Measurements from ENCODE around the gene OSBPL2. TPM values are rescaled to one million over a fixed set of nuclear protein-coding genes. Genes with fewer than 3 reads are reported as not detected.

OSBPL2 gene
- total RNA-seq, 5 donors from 2014 or later (not counting 1 experiment from before 2014, with no cell fraction given), result 57.0 to 70.1 (median 63.0) TPM

DNA sequence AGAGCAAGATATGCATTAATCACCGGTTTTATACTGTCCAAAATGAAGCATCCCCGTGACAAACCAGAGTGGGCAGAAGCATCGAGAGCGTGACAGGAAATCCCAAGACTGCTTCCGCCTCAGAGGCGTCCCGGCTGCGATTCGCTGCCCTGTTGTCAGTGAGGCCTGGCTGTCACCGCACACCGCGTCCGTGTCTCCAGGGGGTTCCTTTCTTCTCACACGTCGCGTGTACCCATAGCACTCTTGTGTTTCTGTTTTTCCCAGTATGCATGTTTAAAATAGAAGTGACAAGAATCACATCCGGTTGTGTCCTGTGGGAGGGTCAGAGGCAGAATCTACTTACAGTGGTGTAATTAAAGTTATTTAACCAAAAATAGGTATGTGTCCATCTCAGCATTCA lies 56.2 kb downstream of the OSBPL2 start:
- no peak overlapping the region for H3K4me3 ChIP-seq (ENCODE audit: control insufficient read depth in 1 of 2, extremely low read depth in 1 of 2, low read length in 1 of 2)
- ATAC-seq (replicated peaks in 1 of 4) (no peak), DNase-seq (no peak)
- Mint-ChIP-seq H3K27me3 (no peaks in the 10 kb centered on the region), H3K9me3 (no peaks in the 10 kb centered on the region), H3K27ac (no peak overlapping the region), H3K4me3 (no peak overlapping the region), H3K4me1 (peaks cover 0 to 14% (median 6%) of the 10 kb centered on the region in 3 donors), H3K36me3 (peaks cover 26% of the 10 kb centered on the region)
- no peak overlapping the region for H3K27ac ChIP-seq (ENCODE audit: low read length)
- WGBS (ENCODE audit: insufficient coverage), result 94% methylated on average over 13 of the region's 17 CpGs
- CTCF ChIA-PET, result no interaction called here
- H3K27me3 ChIP-seq (replicated peaks in 1 of 2; ENCODE audit: control insufficient read depth in 2 of 2, extremely low read depth in 1 of 2, insufficient read depth in 2 of 2, low read length in 1 of 2), result no peaks in the 10 kb centered on the region
- H3K4me1 ChIP-seq (ENCODE audit: control insufficient read depth in 1 of 2, extremely low read depth in 1 of 2, insufficient read depth in 2 of 2, low read length in 2 of 2), result peaks cover 0 to 22% of the 10 kb centered on the region in 2 experiments
- peaks cover 8 to 35% of the 10 kb centered on the region in 2 donors for H3K36me3 ChIP-seq (ENCODE audit: control insufficient read depth in 2 of 2, extremely low read depth in 1 of 2, insufficient read depth in 1 of 2, low read length in 1 of 2)
- POLR2A ChIA-PET, result no interaction called here
- no peaks in the 10 kb centered on the region for H3K9me3 ChIP-seq

DNA sequence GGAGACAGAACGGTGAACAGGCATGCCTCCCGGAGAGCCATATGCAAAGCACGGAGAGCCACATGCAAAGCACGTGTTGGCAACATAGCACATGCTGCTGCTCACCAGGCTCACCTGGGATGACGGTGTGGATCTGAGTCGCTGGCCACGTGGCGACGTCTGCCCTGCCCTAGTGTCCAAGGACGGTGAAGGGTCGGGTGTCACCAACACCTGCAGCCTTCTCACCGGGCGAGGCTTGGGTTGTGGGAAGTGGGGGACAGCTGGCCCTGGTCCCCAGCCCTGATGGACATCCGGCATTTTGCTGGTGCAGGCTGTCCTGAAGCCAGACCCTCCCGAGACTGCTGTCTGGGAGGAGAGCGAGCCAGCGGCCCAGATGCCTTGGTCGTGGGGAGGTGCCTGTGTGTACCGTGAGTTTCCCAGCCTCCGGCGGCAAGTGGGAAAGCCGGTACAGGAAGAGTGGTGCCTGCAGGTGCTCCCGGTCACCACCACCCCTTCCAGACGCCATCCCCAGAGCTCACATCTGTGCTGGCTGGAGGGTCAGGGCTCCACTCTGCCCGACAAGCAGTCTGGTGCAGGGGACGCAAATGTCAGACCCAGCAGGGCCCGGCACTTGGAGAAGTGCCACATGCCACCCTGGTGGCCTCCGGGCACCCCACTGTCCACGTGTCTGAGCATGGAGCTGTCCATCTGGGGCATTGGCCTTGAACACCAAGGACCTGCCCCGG lies 58.6 kb downstream of the OSBPL2 start:
- Mint-ChIP-seq H3K27ac (no peak overlapping the region), H3K4me3 (no peak overlapping the region), H3K27me3 (no peaks in the 10 kb centered on the region), H3K9me3 (no peaks in the 10 kb centered on the region), H3K4me1 (peaks cover 10 to 16% (median 10%) of the 10 kb centered on the region in 3 donors), H3K36me3 (peaks cover 19% of the 10 kb centered on the region)
- CTCF ChIA-PET, result no interaction called here
- Histone ChIP-seq H3K36me3 (ENCODE audit: control insufficient read depth in 2 of 2, extremely low read depth in 1 of 2, insufficient read depth in 1 of 2, low read length in 1 of 2) (peaks cover 0 to 24% of the 10 kb centered on the region in 2 donors), H3K4me3 (ENCODE audit: control insufficient read depth in 1 of 2, extremely low read depth in 1 of 2, low read length in 1 of 2) (no peak overlapping the region), H3K4me1 (ENCODE audit: control insufficient read depth in 1 of 2, extremely low read depth in 1 of 2, insufficient read depth in 2 of 2, low read length in 2 of 2) (peaks cover 0 to 21% of the 10 kb centered on the region in 2 experiments), H3K27me3 (replicated peaks in 1 of 2; ENCODE audit: control insufficient read depth in 2 of 2, extremely low read depth in 1 of 2, insufficient read depth in 2 of 2, low read length in 1 of 2) (no peaks in the 10 kb centered on the region), H3K27ac (ENCODE audit: low read length) (no peak overlapping the region), H3K9me3 (no peaks in the 10 kb centered on the region)
- DNase-seq, result no peak
- 94% methylated on average over 27 of the region's 30 CpGs for WGBS (ENCODE audit: insufficient coverage)
- POLR2A ChIA-PET, result no interaction called here
- ATAC-seq (replicated peaks in 1 of 4), result no peak

DNA sequence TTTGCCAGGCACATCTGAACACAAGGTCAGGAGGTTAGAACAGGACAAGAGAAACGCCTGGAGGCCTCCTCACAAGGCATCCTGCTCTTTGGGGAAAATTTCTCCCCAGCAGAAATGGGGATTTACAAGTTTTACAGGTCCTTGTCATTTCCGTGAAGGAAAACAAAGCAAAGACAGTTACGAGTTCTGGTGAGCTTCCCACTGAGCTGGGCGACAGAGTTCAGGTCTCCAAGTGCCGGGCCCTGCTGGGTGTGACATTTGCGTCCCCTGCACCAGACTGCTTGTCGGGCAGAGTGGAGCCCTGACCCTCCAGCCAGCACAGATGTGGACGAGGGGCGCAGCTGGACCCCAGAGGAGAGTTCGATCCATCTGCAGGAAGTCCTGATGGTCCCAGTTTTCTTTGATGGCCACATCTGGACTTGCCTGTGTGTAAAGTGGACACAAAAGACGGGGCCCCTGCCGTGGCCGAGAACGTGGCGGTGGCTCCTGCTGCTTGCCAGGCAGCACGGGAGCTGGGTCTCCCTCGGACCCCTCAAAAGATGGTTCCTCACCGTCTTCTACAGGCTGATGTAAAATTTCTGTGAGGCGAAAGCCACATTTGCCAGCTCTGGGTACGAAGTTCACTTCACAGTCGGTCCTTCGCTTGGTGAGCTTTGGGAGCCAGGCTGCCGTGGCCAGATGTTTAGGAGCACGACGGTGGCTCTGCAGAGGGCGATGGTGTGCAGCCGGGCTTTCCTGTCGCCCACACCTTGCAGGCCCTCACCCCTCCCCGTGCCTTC lies 59.3 kb downstream of the OSBPL2 start:
- H3K27me3 Mint-ChIP-seq, result no peaks in the 10 kb centered on the region
- H3K4me1 Mint-ChIP-seq, result peaks cover 8 to 13% (median 11%) of the 10 kb centered on the region in 3 donors
- H3K9me3 Mint-ChIP-seq, result no peaks in the 10 kb centered on the region
- no peak for ATAC-seq (replicated peaks in 1 of 4)
- Histone ChIP-seq H3K4me1 (ENCODE audit: control insufficient read depth in 1 of 2, extremely low read depth in 1 of 2, insufficient read depth in 2 of 2, low read length in 2 of 2) (peaks cover 0 to 19% of the 10 kb centered on the region in 2 experiments), H3K9me3 (no peaks in the 10 kb centered on the region), H3K36me3 (ENCODE audit: control insufficient read depth in 2 of 2, extremely low read depth in 1 of 2, insufficient read depth in 1 of 2, low read length in 1 of 2) (peaks cover 0 to 20% of the 10 kb centered on the region in 2 donors), H3K27me3 (replicated peaks in 1 of 2; ENCODE audit: control insufficient read depth in 2 of 2, extremely low read depth in 1 of 2, insufficient read depth in 2 of 2, low read length in 1 of 2) (no peaks in the 10 kb centered on the region), H3K27ac (ENCODE audit: low read length) (no peak overlapping the region), H3K4me3 (ENCODE audit: control insufficient read depth in 1 of 2, extremely low read depth in 1 of 2, low read length in 1 of 2) (no peak overlapping the region)
- peaks cover 15% of the 10 kb centered on the region for H3K36me3 Mint-ChIP-seq
- no peak for DNase-seq
- ChIA-PET CTCF (no interaction called here), POLR2A (no interaction called here)
- 92% methylated on average over 26 of the region's 29 CpGs for WGBS (ENCODE audit: insufficient coverage)
- H3K4me3 Mint-ChIP-seq, result no peak overlapping the region
- no peak overlapping the region for H3K27ac Mint-ChIP-seq

DNA sequence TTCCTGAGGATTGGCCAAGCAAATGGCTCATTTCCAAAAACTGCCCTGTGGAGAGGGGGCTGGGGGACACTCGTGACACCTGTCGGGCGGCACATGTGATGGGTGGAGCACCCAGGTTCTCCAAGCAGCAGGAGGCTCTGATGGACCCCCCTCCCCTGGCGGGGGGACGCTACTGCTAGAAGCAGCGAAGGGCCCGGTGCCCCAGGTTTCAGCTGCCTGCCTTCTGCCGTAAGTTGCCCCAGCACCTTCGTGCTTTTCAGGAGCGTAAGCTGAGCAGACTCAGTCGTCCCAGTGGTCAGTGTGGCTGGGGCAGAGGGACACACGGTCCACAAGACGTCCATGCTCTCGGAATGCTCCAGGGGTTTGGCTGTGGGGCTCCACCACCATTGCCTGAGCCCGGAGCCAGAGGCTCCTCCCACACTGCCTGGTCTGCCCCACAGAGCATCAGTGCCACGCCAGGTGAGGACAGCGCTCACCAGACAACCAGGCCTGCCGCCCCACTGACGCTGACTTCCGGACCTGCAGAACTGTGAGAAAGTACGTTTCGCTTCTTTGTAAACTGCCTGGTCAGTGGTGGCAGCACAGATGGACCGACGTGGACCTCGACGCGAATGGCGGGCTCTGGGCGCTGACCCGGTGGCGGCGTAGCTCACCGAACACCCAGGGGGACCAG lies 60.4 kb downstream of the OSBPL2 start:
- ChIA-PET POLR2A (interaction anchor here in 1 of 2 donors (0.6 kb wide), 1 partner anchor 352 kb away, joined by 5 read pairs; no protein-coding TSS in a partner anchor), CTCF (interaction anchor here in 1 of 2 donors (0.7 kb wide), 1 partner anchor 148 kb away, joined by 3 read pairs; no protein-coding TSS in a partner anchor)
- no peak overlapping the region for H3K27ac Mint-ChIP-seq
- H3K9me3 ChIP-seq, result no peaks in the 10 kb centered on the region
- peaks cover 0 to 18% of the 10 kb centered on the region in 2 donors for H3K36me3 ChIP-seq (ENCODE audit: control insufficient read depth in 2 of 2, extremely low read depth in 1 of 2, insufficient read depth in 1 of 2, low read length in 1 of 2)
- peaks cover 0 to 17% of the 10 kb centered on the region in 2 experiments for H3K4me1 ChIP-seq (ENCODE audit: control insufficient read depth in 1 of 2, extremely low read depth in 1 of 2, insufficient read depth in 2 of 2, low read length in 2 of 2)
- H3K36me3 Mint-ChIP-seq, result peaks cover 9% of the 10 kb centered on the region
- H3K9me3 Mint-ChIP-seq, result no peaks in the 10 kb centered on the region
- no peak overlapping the region for H3K4me3 ChIP-seq (ENCODE audit: control insufficient read depth in 1 of 2, extremely low read depth in 1 of 2, low read length in 1 of 2)
- no peak for ATAC-seq (replicated peaks in 1 of 4)
- H3K27ac ChIP-seq (ENCODE audit: low read length), result no peak overlapping the region
- no peaks in the 10 kb centered on the region for H3K27me3 ChIP-seq (replicated peaks in 1 of 2; ENCODE audit: control insufficient read depth in 2 of 2, extremely low read depth in 1 of 2, insufficient read depth in 2 of 2, low read length in 1 of 2)
- no peak overlapping the region for H3K4me3 Mint-ChIP-seq
- no peak for DNase-seq
- peaks cover 8 to 14% (median 9%) of the 10 kb centered on the region in 3 donors for H3K4me1 Mint-ChIP-seq
- WGBS (ENCODE audit: insufficient coverage), result 95% methylated on average over 19 of the region's 33 CpGs
- no peaks in the 10 kb centered on the region for H3K27me3 Mint-ChIP-seq

DNA sequence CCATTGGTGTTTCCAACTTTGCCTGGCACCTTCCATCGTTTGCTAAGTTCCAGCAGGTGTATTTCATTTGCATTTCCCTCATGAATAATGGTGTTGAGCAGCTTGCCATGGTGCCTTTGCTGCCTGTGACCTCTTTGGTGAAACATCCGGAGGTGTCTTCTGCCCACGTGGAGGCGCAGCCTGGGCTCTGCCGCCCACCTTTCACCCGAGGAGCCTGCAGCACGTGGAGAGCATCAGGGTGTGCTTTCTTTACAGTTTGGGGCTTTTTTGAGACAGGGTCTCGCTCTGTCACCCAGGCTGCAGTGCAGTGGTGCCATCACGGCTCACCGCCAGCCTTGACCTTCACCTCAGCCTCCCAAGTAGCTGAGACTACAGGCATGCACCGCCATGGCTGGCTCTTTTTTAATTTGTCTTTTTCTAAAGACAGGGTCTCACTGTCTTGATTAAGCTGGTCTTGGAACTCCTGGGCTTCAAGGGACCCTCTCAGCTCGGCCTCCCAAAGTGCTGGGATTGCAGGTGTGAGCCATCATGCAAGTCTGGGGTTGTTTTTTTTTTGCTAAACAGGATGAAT lies 61.4 kb downstream of the OSBPL2 start:
- H3K4me3 ChIP-seq (ENCODE audit: control insufficient read depth in 1 of 2, extremely low read depth in 1 of 2, low read length in 1 of 2), result no peak overlapping the region
- Mint-ChIP-seq H3K27me3 (no peaks in the 10 kb centered on the region), H3K4me3 (no peak overlapping the region), H3K27ac (no peak overlapping the region), H3K9me3 (no peaks in the 10 kb centered on the region), H3K36me3 (peaks cover 8% of the 10 kb centered on the region), H3K4me1 (peaks cover 18 to 23% (median 20%) of the 10 kb centered on the region in 3 donors)
- H3K36me3 ChIP-seq (ENCODE audit: control insufficient read depth in 2 of 2, extremely low read depth in 1 of 2, insufficient read depth in 1 of 2, low read length in 1 of 2), result peaks cover 0 to 17% of the 10 kb centered on the region in 2 donors
- ChIA-PET CTCF (interaction anchor here (0.7 to 1.5 kb wide), 2 partner anchors 86 to 149 kb away, joined by 3 to 5 read pairs; no protein-coding TSS in a partner anchor), POLR2A (interaction anchor here (0.6 kb wide), 2 partner anchors 102 to 351 kb away, joined by 3 to 5 read pairs; no protein-coding TSS in a partner anchor)
- DNase-seq (no peak), ATAC-seq (replicated peaks in 1 of 4) (no peak)
- H3K4me1 ChIP-seq (ENCODE audit: control insufficient read depth in 1 of 2, extremely low read depth in 1 of 2, insufficient read depth in 2 of 2, low read length in 2 of 2), result peaks cover 5 to 28% of the 10 kb centered on the region in 2 experiments
- 39% methylated on average over 9 of the region's 12 CpGs for WGBS (ENCODE audit: insufficient coverage)
- H3K9me3 ChIP-seq, result no peaks in the 10 kb centered on the region
- no peaks in the 10 kb centered on the region for H3K27me3 ChIP-seq (replicated peaks in 1 of 2; ENCODE audit: control insufficient read depth in 2 of 2, extremely low read depth in 1 of 2, insufficient read depth in 2 of 2, low read length in 1 of 2)
- no peak overlapping the region for H3K27ac ChIP-seq (ENCODE audit: low read length)

DNA sequence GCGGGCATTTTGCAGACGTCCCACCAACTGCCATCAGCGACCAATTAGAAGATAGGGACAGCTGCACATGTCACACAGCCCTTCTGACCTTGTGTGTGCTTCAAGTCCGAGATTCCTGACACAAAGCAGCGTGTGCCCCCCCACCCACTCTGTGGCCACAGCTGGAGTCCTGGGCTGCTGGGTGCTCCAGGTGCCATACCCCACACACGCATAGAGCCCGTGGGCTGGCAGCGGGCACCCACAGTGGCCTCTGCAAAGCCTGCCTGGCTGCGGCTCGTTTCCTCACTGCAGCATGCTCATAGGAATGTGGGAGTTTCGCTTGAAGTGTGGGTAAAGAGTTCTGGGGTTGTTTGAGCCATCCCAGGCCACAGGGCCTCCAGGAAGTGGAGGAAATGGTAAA lies 62.0 kb downstream of the OSBPL2 start:
- DNase-seq (no peak), ATAC-seq (replicated peaks in 1 of 4) (no peak)
- H3K27ac ChIP-seq (ENCODE audit: low read length), result no peak overlapping the region
- no peaks in the 10 kb centered on the region for H3K27me3 ChIP-seq (replicated peaks in 1 of 2; ENCODE audit: control insufficient read depth in 2 of 2, extremely low read depth in 1 of 2, insufficient read depth in 2 of 2, low read length in 1 of 2)
- H3K9me3 ChIP-seq, result no peaks in the 10 kb centered on the region
- 79% methylated on average over 6 of the region's 11 CpGs for WGBS (ENCODE audit: insufficient coverage)
- ChIA-PET POLR2A (interaction anchor here in 1 of 2 donors (0.6 kb wide), 1 partner anchor 102 kb away, joined by 3 read pairs; no protein-coding TSS in a partner anchor), CTCF (interaction anchor here (0.8 to 1.5 kb wide), 4 partner anchors 82 to 269 kb away, joined by 3 to 9 read pairs (median 4); no protein-coding TSS in a partner anchor)
- Mint-ChIP-seq H3K9me3 (no peaks in the 10 kb centered on the region), H3K27me3 (no peaks in the 10 kb centered on the region), H3K36me3 (peaks cover 4% of the 10 kb centered on the region), H3K4me1 (peaks cover 24 to 28% (median 25%) of the 10 kb centered on the region in 3 donors), H3K4me3 (no peak overlapping the region), H3K27ac (no peak overlapping the region)
- peaks cover 5 to 33% of the 10 kb centered on the region in 2 experiments for H3K4me1 ChIP-seq (ENCODE audit: control insufficient read depth in 1 of 2, extremely low read depth in 1 of 2, insufficient read depth in 2 of 2, low read length in 2 of 2)
- no peak overlapping the region for H3K4me3 ChIP-seq (ENCODE audit: control insufficient read depth in 1 of 2, extremely low read depth in 1 of 2, low read length in 1 of 2)
- H3K36me3 ChIP-seq (ENCODE audit: control insufficient read depth in 2 of 2, extremely low read depth in 1 of 2, insufficient read depth in 1 of 2, low read length in 1 of 2), result peaks cover 0 to 19% of the 10 kb centered on the region in 2 donors
